MCF 10A (cell line): ENCODE measurements around the gene PPIG. TPM values are rescaled to one million over a fixed set of nuclear protein-coding genes. Genes with fewer than 3 reads are reported as not detected.
"Not testable (repeated sequence)": the region's sequence is repeated elsewhere in the genome, so short reads cannot be mapped to it uniquely, and the experiment has no call there.

Source experiments
- BruUV-seq: library from RNA; stranded (reverse); fragments of 400-500 nt; replicated peaks from 2 replicates; lab custom pipeline; 2021; lab: Mats Ljungman, UMichigan
- CTCF ChIA-PET: fragments of 300-600 bp; sonication (Branson Sonifier 250); formaldehyde crosslinking; extraction: SDS; loops from one replicate; lab custom pipeline; 2021; ENCODE audit warnings: antibody characterized with exemption, inconsistent platforms; lab: Yijun Ruan, JAX
- POLR2A ChIA-PET: fragments of 300-600, 350-650 bp; sonication (Branson Sonifier 250); formaldehyde crosslinking; extraction: SDS; loops from one replicate; lab custom pipeline; 2020; ENCODE audit warnings: antibody characterized with exemption, inconsistent platforms; lab: Yijun Ruan, JAX
- DNase-seq: peaks from one replicate; pipeline ENCODE4 v3.0.0-alpha.2; 2018; ENCODE audit not compliant: unreplicated experiment
- H3K27ac Mint-ChIP-seq: one replicate; pipeline ENCODE4 v1.8.0; 2022; ENCODE audit warnings: mild to moderate bottlenecking, low read depth, mixed read lengths; ENCODE audit not compliant: unreplicated experiment
- H3K27me3 Mint-ChIP-seq: one replicate; pipeline ENCODE4 v1.8.0; 2022; ENCODE audit warnings: mixed read lengths; ENCODE audit not compliant: insufficient read depth, unreplicated experiment
- H3K36me3 Mint-ChIP-seq: one replicate; pipeline ENCODE4 v1.8.0; 2022; ENCODE audit warnings: mild to moderate bottlenecking, moderate library complexity, mixed read lengths; ENCODE audit not compliant: insufficient read depth, unreplicated experiment
- H3K4me1 Mint-ChIP-seq: one replicate; pipeline ENCODE4 v1.8.0; 2022; ENCODE audit warnings: mixed read lengths; ENCODE audit not compliant: insufficient read depth, unreplicated experiment
- H3K4me3 Mint-ChIP-seq: one replicate; pipeline ENCODE4 v1.8.0; 2022; ENCODE audit warnings: mild to moderate bottlenecking, moderate library complexity, mixed read lengths; ENCODE audit not compliant: unreplicated experiment
- H3K9me3 Mint-ChIP-seq: one replicate; pipeline ENCODE4 v1.8.0; 2022; ENCODE audit warnings: mixed read lengths; ENCODE audit not compliant: unreplicated experiment
- intact Hi-C: fragments of 100-400 bp; cut with micrococcal nuclease; formaldehyde crosslinking; loops from 2 replicates; pipeline ENCODE4 v1.14.1; 2022
- total RNA-seq: library from RNA; stranded (reverse); gene quantifications from 2 replicates; pipeline ENCODE4 v1.2.3, GENCODE V29; 2022
- TF ChIP-seq, protein P1 (sequence below): fragments of 200-600 bp; IDR thresholded peaks from one replicate; pipeline ENCODE4 v1.8.0; 2022; ENCODE audit warnings: antibody characterized with exemption, mild to moderate bottlenecking; ENCODE audit not compliant: unreplicated experiment

The PPIG gene
- total RNA-seq, 1 experiment from 2014 or later: 64.7 TPM

- ChIA-PET POLR2A (interaction anchor here (0.8 to 1.2 kb wide), 2 partner anchors 11 to 19 kb away, joined by 3 to 4 read pairs; no protein-coding TSS in a partner anchor), CTCF (interaction anchor here (0.6 kb wide), 1 partner anchor 14 kb away, joined by 3 read pairs; no protein-coding TSS in a partner anchor)
- TF ChIP-seq, protein P1, sequence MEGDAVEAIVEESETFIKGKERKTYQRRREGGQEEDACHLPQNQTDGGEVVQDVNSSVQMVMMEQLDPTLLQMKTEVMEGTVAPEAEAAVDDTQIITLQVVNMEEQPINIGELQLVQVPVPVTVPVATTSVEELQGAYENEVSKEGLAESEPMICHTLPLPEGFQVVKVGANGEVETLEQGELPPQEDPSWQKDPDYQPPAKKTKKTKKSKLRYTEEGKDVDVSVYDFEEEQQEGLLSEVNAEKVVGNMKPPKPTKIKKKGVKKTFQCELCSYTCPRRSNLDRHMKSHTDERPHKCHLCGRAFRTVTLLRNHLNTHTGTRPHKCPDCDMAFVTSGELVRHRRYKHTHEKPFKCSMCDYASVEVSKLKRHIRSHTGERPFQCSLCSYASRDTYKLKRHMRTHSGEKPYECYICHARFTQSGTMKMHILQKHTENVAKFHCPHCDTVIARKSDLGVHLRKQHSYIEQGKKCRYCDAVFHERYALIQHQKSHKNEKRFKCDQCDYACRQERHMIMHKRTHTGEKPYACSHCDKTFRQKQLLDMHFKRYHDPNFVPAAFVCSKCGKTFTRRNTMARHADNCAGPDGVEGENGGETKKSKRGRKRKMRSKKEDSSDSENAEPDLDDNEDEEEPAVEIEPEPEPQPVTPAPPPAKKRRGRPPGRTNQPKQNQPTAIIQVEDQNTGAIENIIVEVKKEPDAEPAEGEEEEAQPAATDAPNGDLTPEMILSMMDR: no peak
- H3K27me3 Mint-ChIP-seq: no peaks in the 10 kb centered on the region
- no peak overlapping the region for H3K27ac Mint-ChIP-seq
- H3K4me1 Mint-ChIP-seq: no peaks in the 10 kb centered on the region
- H3K36me3 Mint-ChIP-seq: no peaks in the 10 kb centered on the region
- intact Hi-C loops: no loop called here
- no TSS peak for BruUV-seq
- H3K4me3 Mint-ChIP-seq: no peak overlapping the region
- H3K9me3 Mint-ChIP-seq: peaks cover 17% of the 10 kb centered on the region
- DNase-seq: no peak
Observed at GRCh38 chr2:169683425-169684134, 99.4 kb downstream of the PPIG start.

- Mint-ChIP-seq H3K9me3 (peaks cover 21% of the 10 kb centered on the region), H3K27me3 (no peaks in the 10 kb centered on the region), H3K36me3 (no peaks in the 10 kb centered on the region), H3K4me3 (no peak overlapping the region), H3K4me1 (no peaks in the 10 kb centered on the region), H3K27ac (no peak overlapping the region)
- TF ChIP-seq, protein P1: no peak
- ChIA-PET POLR2A (no interaction called here), CTCF (interaction anchor here (1.9 kb wide), 1 partner anchor 9 kb away, joined by 4 read pairs; no protein-coding TSS in a partner anchor)
- BruUV-seq: no TSS peak
- intact Hi-C loops: no loop called here
- no peak for DNase-seq
Observed at GRCh38 chr2:169684135-169684565, 100.0 kb downstream of the PPIG start.

DNA sequence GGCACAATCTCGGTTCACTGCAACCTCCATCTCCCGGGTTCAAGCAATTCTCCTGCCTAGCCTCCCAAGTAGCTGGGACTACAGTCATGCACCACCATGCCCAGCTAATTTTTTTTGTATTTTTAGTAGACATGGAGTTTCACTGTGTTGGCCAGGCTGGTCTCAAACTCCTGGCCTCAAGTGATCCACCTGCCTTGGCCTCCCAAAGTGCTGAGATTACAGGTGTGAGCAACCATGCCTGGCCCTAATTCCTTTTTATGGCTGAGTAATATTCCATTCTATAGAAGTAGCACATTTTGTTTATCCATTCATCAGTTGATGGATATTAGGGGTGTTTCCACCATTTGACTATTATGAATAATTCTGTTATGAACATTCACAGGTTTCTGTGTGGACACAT lies 100.6 kb downstream of the PPIG start:
- intact Hi-C loops, POLR2A ChIA-PET: not testable (repeated sequence)
- CTCF ChIA-PET: interaction anchor here (1.9 kb wide), 1 partner anchor 9 kb away, joined by 4 read pairs; no protein-coding TSS in a partner anchor

DNA sequence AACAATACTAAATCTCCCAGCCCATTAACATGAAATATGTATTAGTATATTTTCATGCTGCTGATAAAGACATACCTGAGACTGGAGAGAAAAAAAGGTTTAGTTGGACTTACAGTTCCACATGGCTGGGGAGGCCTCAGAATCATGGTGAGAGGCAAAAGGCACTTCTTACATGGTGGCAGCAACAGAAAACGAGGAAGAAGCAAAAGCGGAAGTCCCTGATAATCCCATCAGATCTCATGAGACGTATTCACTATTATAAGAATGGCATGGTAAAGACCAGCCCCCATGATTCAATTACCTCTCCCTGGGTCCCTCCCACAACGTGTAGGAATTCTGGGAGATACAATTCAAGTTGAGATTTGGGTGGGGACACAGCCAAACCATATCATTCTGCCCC lies 102.7 kb downstream of the PPIG start:
- intact Hi-C loops, H3K4me1 Mint-ChIP-seq, BruUV-seq, H3K36me3 Mint-ChIP-seq, POLR2A ChIA-PET, DNase-seq, H3K27ac Mint-ChIP-seq, H3K4me3 Mint-ChIP-seq: not testable (repeated sequence)
- CTCF ChIA-PET: interaction anchor here (0.6 to 0.7 kb wide), 2 partner anchors 22 to 613 kb away, joined by 3 to 5 read pairs; no protein-coding TSS in a partner anchor
- Mint-ChIP-seq H3K27me3 (peaks cover 14% of the 10 kb centered on the region), H3K9me3 (peaks cover 23% of the 10 kb centered on the region)

More for the DNA sequence above, 100.6 kb downstream of the PPIG start:
- peaks cover 21% of the 10 kb centered on the region for H3K9me3 Mint-ChIP-seq
- H3K36me3 Mint-ChIP-seq, H3K4me3 Mint-ChIP-seq, BruUV-seq, H3K27me3 Mint-ChIP-seq, H3K27ac Mint-ChIP-seq, H3K4me1 Mint-ChIP-seq, DNase-seq: not testable (repeated sequence)

- H3K4me3 Mint-ChIP-seq, intact Hi-C loops, H3K36me3 Mint-ChIP-seq, H3K4me1 Mint-ChIP-seq, DNase-seq, H3K27ac Mint-ChIP-seq, BruUV-seq: not testable (repeated sequence)
- ChIA-PET POLR2A (interaction anchor here (0.7 kb wide), 1 partner anchor 8 kb away, joined by 3 read pairs; no protein-coding TSS in a partner anchor), CTCF (interaction anchor here (0.6 kb wide), 1 partner anchor 77 kb away, joined by 5 read pairs; no protein-coding TSS in a partner anchor)
- H3K27me3 Mint-ChIP-seq: peaks cover 16% of the 10 kb centered on the region
- peaks cover 23% of the 10 kb centered on the region for H3K9me3 Mint-ChIP-seq
Observed at GRCh38 chr2:169687943-169688342, 103.8 kb downstream of the PPIG start.
